IPS-NIHi7 (cell line): ENCODE results near the gene NRG2.

Experiments used
- DNase-seq: peaks from one replicate; pipeline ENCODE4 v3.0.0; 2012; ENCODE audit warnings: mixed read lengths; ENCODE audit errors: extremely low spot score

NRG2 gene

DNA sequence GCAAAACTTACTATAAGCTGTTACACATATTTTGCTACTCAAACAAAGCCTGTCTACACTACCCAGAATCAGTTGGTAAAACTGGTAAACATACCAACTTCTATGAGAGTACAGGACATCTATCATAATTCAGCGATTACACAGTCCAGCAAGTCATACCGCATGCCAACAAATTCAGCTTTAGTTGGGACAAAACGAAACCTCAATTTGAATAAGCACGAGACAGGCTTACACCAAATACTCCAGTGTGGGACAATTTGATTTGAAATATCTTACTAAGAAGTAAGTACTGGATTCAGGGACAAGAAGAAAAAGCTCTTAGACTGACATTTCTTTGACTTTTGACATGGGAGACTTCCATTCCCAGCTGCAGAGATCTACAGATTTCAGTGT, 2.0 kb downstream of the NRG2 start:
- no peak for DNase-seq

DNA sequence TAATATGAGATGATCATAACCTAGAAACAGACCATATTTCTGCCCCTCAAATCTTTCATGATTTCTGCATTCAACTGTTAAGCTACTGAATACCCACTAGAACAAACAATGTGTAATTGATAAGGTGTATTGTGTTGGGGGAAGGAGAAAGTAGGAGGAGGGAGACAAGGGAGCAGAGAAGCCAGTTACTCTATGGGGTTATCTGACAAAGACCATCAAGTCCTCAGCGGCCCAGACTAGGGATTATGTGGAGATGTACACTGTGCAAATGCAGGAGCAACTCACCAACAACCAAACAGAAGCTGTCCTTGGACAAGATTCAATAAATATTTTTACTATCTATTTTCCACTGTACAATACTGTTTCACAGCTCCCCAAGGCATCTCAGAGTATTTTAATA, 2.7 kb downstream of the NRG2 start:
- no peak for DNase-seq

DNA sequence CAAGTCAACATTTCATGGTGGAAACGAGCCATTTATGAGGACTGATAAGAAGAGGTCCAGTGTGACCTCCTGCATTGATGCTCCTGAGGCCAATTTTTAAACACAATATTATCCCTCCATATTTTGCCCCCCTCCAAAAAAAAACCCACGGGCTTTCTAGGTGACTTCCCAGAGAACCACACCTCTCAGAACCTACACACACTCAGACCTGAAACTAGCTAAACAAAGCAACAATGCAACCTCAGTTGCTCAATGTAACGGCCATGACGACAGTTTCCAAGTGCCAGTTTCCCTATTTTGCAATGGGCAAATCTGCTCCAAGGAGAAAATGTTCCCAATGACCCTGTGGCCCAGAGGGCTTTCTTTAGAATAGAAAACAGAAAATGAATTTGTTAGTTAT, 3.5 kb downstream of the NRG2 start:
- DNase-seq: no peak

DNA sequence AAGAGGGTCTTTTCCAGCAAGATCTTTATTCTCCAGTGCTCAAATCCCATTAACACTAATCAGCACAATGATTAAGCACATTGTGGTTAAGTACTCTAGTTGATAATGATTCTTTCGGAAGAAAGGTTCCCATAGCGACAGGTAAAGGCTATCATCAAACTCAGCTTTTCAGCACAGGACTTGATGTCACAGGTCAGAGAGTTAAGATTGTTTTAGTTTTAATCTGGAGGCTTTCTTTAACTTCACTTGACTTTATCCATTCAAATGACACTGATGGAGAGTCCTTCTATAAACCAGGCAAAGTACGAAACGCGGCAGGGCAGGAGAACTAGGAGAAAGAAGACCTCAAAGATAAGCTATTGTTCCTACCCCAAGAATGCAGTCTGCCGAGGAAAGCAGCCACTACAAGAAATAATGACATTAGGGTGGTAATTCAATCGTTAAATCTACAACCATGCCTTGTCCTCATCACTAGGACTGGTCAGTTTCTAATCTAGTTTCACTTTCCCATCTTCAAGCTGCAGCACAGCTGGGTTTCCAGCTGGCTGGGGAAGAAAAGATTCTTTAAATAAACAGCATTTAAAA, 4.6 kb downstream of the NRG2 start:
- no peak for DNase-seq

DNA sequence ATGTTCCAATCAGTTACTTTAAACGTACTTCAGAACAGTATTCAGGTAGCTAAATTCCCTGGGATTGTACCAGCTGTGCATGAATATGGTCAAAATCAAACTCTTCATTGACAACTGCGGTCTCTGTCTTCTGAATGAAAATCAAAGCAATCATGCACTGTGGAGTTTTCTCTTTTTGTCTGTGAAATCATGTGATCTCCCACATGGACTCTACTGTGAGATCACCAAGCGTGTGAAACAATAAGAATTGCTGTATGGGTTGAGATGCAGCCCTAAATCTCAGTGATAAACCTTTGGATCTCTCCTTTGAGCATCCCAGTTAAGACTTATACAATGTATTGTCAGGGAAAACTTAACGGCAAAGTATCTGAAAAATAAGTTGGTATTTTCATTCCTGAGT, 6.1 kb downstream of the NRG2 start:
- no peak for DNase-seq

DNA sequence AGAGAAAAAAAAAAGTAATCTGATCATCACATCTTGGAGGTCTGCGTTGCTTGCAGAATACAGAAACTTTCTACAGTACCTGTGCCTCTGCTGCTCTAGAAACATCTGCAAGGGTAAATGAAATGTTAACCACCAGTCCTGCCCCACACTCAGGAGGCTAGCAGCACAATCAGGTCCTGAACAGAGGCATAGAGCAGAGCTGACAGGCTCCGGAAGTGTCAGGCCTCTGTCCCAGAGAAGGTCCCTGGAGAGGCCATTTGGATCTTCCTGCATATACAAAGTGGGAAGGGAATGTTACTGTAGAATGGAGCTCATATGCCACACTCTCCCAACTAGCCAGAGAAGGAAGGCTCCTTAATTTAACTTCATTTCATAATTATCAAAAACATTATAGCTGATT, 7.2 kb downstream of the NRG2 start:
- no peak for DNase-seq

DNA sequence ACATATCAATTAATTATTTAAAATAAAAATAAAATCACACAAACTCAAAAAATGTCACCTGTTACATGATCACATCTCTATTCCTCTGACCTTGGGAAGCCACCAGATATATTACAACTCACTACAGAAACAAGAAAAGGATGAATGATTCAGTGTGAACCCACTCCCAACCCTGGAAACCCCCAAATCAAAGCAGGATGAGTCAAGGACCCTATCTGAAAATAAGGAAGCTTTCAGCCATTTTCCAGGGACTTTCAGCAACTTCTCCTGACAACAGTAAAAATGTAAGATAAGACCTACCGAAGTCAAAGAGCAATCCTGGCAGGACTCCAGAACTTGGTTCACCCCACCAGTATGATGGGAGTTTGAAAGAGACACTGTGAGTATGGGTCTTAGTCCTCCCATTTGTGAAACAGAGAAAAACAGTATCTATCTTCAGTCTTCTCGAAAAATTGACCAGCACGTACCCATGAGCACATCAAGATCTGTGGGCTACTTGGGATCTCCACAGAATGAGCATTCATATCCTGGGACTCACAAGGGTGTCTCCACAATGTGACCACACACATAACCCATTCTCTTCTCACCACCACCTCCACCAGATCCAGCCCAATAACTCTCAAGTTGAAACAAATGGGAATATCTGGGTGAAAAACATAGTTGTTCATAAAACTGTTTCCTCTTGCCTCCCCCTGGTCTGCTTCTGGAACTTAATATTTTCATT, 9.9 kb downstream of the NRG2 start:
- DNase-seq: no peak

DNA sequence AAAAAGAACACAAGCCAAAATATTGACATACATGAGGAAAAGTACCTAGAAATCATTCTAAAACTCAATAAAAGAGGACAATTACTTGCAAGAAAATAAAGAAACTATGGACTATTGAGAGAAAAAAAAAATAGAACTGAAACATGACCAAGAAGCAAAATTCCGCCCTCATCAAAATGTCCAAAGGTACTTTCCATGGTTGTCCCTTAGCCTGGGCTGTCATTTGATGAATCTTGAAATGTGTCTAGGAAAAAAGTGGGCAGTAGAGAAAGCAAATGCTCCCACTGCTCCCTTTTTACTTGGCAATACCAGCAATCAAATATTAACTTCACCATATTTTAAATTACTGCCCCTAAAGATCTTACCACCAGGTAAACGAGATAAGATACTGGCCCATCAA, 10.8 kb downstream of the NRG2 start:
- DNase-seq: no peak

DNA sequence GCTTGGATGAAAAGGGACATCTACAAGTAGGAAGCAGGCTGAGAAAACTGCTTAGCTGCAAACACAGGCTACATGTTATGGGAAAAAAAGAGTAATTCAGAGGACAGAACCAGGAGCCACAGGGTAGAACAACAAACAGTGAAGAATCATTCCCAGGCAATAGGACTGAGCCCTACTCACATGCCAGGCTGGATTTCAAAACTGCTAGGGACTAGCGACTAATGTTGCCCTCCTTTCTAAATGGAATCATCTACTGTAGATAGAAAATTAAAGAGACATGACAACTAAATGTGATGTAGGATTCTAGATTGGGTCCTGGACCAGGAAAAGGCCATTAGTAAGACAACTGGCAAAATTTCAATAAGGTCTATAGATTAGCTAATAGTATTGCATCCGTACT, 15.3 kb downstream of the NRG2 start:
- no peak for DNase-seq

DNA sequence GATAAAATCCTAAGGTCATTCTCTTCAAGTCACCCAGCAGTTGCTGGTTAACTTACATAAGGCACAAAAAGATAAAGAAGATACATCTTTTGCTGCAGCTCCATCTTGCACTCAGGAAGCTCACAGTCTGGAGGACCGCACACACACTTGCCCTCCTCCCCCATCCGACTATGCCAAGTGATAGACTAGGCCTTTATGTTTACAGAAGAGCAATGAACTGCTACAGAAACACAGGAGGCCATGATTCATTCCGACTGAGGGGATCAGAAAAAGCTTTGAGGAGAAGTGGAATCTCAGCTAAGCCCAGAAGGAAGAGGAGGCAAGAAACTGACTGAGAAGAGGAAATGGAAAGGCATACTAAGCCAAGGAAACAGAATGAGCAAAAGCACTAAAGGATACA, 17.4 kb downstream of the NRG2 start:
- DNase-seq: no peak

DNA sequence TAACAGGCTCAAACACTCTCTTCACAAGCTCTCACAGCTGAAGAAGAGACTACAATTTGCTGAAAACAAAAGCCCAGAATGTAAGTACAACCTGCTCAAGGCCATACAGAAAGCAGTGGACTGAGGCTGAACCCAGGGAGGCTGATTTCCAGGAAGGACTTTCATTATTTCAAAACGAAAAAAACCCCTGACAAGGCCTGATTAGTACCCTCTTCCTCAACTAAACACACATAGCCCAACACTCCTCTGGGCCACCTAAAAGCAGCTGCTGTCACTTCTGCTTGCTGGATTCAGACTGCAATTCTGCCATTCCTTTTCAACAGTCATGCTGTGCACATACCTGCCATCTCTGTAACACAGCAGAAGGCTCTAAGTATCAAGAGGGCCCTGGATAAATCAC, 18.2 kb downstream of the NRG2 start:
- no peak for DNase-seq

DNA sequence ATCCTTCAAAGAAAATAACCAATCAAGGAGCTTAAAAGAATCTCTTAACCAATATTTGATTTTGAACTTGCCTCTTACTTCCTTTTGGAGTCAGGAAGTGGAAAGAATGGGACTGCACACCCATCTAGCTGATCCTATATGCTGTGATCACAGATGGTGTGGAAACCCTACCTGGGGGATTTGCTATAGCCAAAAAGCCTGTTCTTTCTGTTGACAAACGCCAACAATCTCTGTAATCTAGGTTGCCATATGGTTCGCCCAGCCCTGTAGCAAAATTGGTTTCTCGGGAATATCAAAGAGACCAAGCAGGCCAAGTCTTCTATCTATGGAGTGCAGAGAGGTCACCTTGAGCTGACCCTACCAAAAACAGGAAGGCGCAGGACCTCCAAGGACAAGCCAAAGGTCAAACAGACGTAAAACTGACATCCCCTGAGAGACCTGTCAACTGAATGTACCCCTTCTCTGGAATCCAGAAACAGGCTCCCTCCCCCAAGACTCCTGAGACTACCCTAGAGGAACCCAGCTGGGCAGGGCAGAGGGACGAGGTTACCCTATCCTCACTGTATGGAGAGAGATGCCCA, 19.4 kb downstream of the NRG2 start:
- no peak for DNase-seq

DNA sequence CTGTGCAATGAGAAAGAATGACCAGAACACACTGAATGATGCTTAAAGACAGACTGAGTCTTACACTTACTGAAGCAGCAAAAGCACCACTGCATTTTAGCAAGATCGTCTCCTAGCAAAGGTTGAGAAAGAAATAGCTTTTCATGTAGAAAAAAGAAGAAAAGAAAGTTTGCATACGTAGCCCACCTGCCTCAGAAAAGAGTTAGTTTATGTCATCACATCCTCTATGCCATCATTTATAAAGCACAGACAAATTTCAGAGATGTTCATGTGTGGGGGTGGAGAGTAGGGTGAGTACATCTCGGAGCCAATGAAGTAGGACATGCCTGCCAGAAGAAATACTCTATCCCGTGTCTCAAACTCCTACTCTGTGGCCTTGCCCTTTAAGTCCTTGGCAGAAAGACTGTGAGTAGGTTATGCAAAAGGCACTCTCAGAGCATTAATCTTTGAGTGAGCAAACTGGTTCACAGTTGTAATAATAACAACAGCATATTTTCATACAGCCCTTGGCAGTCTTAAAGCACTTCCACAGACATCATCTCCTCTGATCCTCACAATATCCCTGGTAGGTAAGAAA, 22.4 kb downstream of the NRG2 start:
- no peak for DNase-seq

DNA sequence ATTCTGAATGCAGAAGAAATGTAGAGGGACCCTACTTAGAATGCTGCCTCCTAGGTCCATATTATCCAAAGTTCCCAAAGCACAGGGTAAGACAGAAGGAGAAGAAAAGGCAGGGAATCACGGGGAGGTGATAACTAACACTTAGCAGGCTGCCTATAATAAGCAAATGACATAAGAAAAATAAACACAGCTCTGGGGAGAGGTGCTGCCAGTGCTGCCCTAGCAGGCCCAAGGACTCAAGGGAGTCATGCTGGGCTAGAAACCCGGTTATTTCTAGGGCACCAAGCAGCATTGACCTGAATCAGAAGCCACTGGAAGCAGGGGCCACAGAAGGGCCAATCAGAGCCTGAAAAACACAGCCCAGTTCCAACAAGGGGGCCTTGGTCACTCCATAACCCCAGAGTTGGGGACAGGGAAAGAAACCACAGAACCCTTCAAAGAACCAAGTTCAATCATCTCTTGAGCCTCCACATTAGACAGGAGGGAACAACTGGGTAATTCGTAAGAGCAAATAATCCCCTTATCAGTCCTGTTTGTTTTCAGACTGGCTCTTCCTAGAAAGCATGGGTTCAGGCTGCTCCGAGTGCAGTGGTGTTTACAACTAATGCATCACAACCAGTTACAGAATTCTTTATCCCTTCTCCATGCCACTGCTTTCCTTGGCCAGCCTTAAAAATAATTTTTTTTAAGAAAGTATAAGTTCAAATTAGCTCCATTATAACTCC, 24.0 kb downstream of the NRG2 start:
- no peak for DNase-seq

DNA sequence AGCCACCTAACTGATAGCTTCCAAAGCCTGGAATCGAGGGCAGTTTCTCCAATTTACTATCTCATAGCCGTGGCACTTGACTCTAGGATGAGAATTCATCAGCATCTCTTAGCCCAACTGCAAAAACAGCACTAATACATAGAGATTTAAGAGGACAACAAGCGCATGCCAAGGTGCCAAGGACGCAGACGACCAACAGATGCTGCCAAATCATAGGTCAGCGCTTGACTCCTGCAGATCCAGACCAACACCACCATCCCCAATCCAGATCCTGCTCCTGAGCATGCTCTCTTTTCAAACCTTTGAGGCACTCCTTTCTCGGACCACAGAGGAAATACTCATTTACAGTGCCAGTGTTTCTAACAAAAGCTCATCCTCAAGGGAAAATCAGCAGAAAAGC, 24.6 kb downstream of the NRG2 start:
- no peak for DNase-seq

DNA sequence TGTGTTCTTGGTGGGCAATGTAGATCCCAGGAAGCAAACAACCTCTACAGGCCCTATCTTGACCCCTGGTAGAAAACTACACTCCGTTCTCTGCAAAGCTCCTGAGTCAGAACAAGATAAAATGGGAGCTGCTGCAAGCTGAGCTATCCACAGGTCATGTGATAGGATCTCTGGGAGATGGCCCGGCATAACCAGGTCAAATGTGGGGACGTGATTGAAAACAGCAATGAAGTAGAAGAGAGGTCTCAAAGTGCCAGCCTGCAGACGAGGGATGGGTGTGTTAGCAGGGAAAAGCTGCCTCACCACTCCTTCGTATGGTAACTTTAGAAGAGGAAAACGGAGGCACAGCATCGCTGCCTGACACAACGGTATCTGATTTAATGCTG, 25.0 kb downstream of the NRG2 start:
- no peak for DNase-seq

DNA sequence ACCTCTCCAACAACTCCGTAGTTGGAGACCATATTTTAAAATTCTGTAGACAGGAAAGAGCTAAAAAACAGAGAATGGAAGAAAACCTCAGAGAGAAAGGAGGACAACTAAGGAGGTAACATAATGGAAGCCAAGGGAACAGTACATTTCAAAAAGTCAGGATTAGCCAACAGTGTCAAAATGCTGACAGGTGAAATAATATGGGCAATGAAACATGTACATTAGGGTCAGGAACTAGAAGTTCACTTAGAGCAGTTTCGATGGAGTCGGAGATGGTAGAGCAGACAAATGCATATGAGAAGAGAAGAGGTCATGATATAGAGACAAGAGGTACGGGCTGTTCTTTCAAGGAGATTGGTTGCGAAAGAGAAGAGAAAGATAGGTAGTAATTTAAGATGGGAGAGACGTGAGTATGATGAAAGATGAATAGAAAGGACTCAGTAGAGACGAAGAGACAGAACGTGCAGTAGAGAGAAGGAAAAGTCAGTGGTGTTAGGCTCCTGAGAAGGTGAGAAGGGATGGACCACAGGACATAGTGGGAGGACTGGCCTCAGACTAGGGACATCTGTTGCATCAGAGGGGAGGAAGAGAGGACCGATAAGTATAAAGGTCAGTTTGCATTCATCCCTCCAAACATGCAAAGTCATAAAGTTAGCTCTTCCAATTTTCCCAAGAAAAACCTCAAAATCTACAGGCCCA, 25.6 kb downstream of the NRG2 start:
- DNase-seq: no peak

DNA sequence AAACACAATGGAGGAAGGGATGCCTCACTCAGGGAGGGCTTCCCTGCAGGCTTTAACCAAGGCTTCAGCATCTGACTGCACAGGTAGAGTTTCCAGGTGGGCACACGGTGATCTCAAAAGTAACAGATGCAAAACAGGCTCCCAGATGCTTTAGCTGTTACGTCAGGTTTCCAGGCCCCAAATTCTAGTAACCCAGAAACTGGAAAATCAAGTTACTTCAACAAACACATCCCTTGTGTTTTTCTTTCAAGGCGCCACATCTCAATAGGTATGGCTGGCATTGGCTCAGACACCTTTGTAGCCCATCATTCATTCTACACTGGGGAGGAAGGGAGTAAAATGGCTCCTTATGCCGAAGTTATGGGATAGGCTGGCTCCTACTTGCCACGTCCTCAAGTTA, 27.4 kb downstream of the NRG2 start:
- no peak for DNase-seq

DNA sequence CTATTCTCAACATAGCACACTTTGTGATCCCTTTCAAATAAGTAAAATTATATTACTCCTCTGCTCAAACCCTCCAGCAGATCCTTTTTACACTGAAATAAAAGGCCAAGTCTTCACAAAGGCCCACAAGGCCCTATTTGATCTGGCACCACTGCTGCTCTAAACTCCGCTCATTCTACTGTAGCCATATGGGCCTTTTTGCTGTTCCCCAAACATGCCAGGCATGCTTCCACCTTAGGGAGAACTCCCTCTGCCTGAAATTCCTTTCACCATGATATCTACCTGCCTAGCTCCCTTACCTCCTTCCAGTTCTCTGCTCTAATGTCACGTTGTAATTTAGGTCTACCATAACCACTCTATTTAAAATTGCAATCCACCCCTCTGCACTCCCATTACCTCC, 28.3 kb downstream of the NRG2 start:
- DNase-seq: no peak

DNA sequence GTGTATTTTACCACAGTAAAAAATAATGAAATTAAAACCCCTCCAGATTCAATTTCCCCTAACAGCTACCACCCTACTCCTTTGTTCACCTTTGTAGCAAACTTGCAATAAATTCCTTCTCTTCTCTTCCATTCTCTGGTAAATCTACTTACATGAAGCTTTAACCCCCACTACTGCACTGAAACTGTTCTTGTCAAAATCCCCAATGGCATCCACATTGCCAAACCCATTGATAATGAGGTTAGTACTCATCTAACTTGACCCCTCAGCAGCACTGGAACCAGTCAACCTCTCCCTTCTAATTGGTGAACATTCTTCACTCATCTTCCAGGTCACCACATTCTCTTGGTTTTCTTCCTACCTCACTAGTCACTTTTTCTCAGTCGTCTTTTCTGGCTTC, 29.6 kb downstream of the NRG2 start:
- no peak for DNase-seq

DNA sequence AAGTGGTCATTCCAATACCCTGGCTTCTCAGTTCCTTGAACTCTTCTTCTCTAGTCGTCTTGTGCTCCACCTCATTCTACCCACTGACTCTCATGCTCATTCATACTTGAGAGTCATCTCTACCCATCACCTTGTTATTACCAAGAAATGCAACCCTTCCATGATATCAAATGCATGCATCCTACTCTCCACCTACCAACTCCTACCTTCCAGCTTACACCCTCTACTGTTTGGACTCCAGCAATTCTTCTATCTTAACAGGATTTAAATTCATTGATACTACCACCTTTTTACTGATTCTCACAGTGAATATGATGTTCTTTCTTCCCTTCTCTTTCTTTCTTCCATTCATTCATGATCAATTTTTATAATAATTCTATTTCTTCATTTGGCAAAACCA, 30.7 kb downstream of the NRG2 start:
- DNase-seq: no peak

DNA sequence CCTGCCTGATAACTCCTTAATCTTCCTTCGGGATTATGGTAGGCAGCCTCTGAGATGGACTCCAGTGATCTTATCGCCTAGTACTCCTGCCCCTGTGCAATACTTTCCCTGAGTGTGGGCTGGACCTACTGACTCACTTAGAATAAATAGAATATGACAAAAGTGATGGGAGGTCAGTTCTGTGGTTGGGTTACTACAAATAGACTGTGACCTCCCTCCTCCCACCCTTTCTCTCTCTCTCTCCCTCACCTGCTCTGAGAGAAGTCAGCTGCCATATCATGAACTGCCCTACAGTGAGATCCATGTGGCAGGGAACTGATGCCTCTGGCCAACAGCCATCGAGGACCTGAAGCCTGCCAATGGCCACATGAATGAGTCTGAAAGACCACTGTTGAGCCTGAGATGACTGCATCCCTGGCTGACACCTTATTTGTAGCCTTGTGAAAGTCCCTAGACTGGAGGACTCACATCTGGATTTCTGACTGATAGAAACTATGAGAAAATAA, 31.7 kb downstream of the NRG2 start:
- DNase-seq: no peak
